HG03432 (cell line): Measurements from ENCODE around the gene DRC7.
"Not testable (repeated sequence)": the region's sequence is repeated elsewhere in the genome, so short reads cannot be mapped to it uniquely, and the experiment has no call there.

Source experiments
- ATAC-seq: cut with Tn5 transposase; IDR thresholded peaks from one replicate; pipeline ENCODE4 v1.9.1; 2021; ENCODE audit warnings: mild to moderate bottlenecking, moderate library complexity; ENCODE audit not compliant: unreplicated experiment

Gene DRC7

DNA sequence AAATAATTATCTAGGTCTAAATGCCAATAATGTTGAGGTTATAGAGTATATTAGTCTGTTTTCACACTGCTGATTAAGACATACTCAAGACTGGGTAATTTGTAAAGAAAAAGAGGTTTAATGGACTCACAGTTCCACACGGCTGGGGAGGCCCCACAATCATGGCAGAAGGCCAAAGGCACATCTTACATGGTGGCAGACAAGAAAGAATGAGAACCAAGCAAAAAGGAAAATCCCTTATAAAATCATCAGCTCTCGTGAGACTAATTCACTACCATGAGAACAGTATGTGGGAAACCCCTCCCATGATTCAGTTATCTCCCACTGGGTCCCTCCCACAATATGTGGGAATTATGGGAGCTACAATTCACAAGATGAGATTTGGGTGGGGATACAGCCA, 38.1 kb downstream of the DRC7 start:
- no peak for ATAC-seq

- no peak for ATAC-seq
Measured at GRCh38 chr16:57734308-57734924, 39.8 kb downstream of the DRC7 start.

GRCh38 chr16:57734925-57735754, 40.5 kb downstream of the DRC7 start:
- ATAC-seq = peak; percentile 87

- ATAC-seq = no peak
Measured at GRCh38 chr16:57735755-57736418, 41.3 kb downstream of the DRC7 start, which contains the start of gene KATNB1. TSS of gene KATNB1 (plus strand) at chr16:57735770. CDS start at chr16:57737244, 1,474 bp downstream.

DNA sequence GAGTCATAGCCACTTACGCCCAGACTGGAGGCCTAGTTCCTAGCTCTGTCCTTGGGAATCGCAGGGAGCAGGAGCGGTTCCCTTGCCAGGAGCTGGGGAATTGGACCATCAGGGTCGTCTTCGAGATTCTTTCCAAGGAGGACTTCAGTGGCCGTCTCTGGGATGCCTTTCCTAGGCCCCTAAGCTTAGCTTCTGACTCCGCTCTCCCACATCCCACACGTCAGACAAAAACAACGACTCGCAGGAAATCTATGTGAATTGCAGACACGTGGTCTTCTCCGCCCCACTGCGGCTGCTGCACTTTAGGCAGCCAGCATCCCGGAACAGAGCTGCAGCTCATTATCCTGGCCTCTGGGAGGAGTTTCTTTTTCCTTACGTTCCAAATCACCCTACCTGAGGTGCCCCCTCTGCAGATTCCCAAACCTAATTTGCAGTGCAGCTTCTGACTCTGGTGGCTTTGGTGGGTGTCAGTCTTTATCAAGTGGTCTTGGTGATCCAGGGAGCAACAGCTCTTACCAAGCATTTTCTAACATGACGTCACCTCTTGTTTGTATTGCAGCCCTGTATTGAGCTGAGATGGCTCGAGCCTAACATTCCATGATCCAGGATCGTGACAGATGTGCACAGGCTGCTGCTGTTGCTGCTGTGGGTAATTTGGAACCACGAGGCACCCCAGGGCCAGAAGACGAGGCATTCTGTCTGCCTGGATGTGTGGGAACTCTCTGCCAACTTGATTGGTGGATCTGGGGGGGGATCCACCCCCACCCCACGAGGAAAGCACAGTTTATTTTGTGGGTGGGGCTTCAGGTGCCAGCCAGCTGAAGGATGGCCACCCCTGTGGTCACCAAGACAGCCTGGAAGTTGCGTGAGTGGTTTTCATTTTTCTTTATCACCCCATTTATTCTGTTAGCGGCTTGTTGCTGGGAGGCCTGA, 42.1 kb downstream of the DRC7 start:
- ATAC-seq = no peak

- ATAC-seq = no peak
Measured at GRCh38 chr16:57738844-57739243, 44.2 kb downstream of the DRC7 start.

DNA sequence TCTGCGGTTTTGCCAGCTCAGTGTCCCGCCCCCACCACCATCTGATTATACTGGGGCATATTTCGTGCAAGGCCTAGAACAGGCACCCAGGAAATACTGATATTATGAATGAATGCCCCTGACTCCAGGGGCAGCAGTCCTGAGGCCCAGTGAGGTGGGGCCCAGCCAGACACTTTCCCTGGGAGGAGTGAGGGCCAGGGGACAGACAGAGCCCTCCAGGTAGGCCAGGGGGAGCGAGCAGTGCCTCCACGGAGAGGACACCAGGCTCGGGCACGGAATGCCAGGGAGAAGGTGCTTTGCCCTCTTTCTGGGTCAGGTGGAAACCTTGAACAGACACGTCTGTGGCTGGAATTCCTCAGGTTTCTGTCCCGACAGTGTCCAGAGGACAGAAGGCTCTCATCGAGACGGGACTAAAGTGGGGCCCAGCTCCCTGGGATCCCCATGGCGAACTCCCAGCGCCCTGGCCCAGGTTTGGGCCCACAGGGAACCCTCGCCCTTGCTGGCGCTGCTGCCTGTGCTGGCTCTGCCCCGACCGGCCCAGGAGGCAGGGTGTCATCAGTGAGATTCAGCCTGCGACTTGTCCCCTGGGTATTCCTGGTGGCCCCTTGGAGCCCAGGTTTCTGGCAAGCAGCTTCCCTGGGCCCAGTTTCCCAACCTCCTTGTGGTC, 45.3 kb downstream of the DRC7 start:
- no peak for ATAC-seq

GRCh38 chr16:57740423-57741071, 45.9 kb downstream of the DRC7 start:
- no peak for ATAC-seq

GRCh38 chr16:57741660-57742191, 47.1 kb downstream of the DRC7 start:
- ATAC-seq = no peak

- no peak for ATAC-seq
Measured at GRCh38 chr16:57742543-57742942, 47.9 kb downstream of the DRC7 start.

- ATAC-seq = no peak
Measured at GRCh38 chr16:57743458-57743857, 48.9 kb downstream of the DRC7 start.

DNA sequence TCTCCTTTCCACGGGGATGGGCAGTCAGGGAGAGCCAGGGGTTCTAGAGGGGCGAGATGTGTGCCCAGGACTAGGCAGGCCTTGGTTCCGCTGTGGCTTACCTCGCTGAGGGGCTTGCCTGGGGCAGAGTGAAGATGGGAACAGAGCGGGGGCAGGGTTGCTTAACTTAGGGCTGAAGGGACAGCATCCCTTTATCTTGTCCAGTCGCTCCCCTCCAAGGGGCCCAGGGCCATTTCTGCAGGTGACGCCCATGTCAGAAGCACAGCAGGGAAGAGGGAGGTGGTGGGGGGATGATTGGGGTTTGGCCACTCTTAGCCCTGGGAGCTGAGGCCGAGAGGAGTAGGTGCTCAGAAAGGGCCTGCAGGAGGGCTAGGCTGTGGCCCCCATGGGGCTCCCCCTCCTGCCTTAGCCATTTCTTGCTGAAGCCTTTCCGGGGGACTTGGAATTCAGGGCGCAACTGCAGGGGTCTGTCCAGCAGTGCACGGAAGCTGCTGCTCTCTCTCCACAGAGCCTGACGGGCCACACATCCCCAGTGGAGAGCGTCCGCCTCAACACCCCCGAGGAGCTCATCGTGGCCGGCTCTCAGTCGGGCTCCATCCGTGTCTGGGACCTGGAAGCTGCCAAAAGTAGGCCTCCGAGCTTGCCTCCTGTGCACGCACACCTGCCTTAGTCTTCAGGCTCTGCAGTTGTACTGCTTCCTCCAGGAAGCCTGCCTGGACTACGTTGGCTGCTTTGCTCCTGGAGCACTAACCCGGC, 49.5 kb downstream of the DRC7 start:
- no peak for ATAC-seq

- no peak for ATAC-seq
Measured at GRCh38 chr16:57744642-57744903, 50.0 kb downstream of the DRC7 start.

- ATAC-seq = no peak
Measured at GRCh38 chr16:57745768-57746167, 51.2 kb downstream of the DRC7 start.

DNA sequence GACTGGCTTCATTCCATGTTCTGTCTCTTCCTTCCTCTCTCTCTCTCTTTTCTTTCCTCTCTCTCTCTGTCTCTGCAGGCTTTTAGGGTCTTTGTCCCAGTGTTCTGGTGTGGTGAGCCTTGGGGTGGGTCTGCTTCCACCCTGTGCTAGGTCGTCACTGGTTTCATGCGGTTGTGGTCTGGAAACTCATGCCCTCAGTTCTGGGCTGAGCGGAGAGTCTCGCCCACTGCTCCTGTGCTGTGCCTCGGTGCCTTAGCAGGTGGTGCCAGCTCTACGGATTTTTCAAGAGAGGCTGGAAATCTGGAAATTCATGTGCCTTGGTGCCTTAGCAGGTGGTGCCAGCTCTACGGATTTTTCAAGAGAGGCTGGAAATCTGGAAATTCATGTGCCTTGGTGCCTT, 51.7 kb downstream of the DRC7 start:
- ATAC-seq = not testable (repeated sequence)

GRCh38 chr16:57747091-57747490, 52.5 kb downstream of the DRC7 start:
- no peak for ATAC-seq

- ATAC-seq = no peak
Measured at GRCh38 chr16:57747496-57747895, 52.9 kb downstream of the DRC7 start.

- ATAC-seq = no peak
Measured at GRCh38 chr16:57747996-57748395, 53.4 kb downstream of the DRC7 start.

DNA sequence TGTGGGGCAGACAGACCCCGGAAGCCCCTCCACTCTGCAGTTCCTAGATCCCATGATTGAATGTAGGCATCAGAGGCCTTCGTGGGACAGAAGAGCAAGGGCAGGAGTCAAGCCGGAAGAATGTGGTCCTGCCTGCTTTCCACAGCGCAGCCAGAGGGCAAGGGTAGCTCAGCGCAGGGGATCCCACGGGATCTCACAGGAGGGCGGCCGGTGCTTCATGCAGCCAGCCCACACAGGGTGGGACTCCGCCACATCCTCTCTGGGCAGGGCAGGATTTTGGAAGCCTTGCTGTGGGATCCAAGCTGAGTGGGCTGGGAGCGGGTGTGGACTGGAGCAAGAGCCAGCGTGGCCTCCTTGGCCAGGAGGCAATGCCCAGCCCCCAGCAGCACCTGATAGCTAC, 54.0 kb downstream of the DRC7 start:
- no peak for ATAC-seq
